H1 (cell line): ENCODE measurements around the gene MMP17. TPM values are rescaled to one million over a fixed set of nuclear protein-coding genes. Genes with fewer than 3 reads are reported as not detected.

Experiments used
- ASH2L ChIP-seq: fragments of 200-600, 300-600 bp; sonication (generic); IDR thresholded peaks from one replicate; pipeline ENCODE4 v1.7.1; 2017; ENCODE audit warnings: low read length
- BCL11A ChIP-seq, 2 experiments: IDR thresholded peaks; one replicate each; pipeline ENCODE4 v1.6.1; 2011; ENCODE audit warnings: low read depth in 2 of 2, low read length in 2 of 2, mild to moderate bottlenecking in 2 of 2
- CHD1 ChIP-seq: IDR thresholded peaks from 2 replicates; pipeline ENCODE4 v1.6.1; 2012; ENCODE audit warnings: low read depth, low read length, improper control_type of control experiment
- CHD2 ChIP-seq: IDR thresholded peaks from 2 replicates; pipeline ENCODE4 v1.6.1; 2012; ENCODE audit warnings: low read length, improper control_type of control experiment
- CREB1 ChIP-seq: IDR thresholded peaks from 2 replicates; pipeline ENCODE4 v1.6.1; 2012; ENCODE audit warnings: inconsistent platforms
- EP300 ChIP-seq, 2 experiments: IDR thresholded peaks; 1 replicate in 1 of 2; 2 replicates in 1 of 2; pipeline ENCODE4 v1.6.1; 2011 to 2012; ENCODE audit warnings: low read depth in 2 of 2, low read length in 2 of 2, mild to moderate bottlenecking in 2 of 2, borderline replicate concordance in 1 of 2, inconsistent platforms in 1 of 2, moderate library complexity in 1 of 2
- HDAC2 ChIP-seq, 2 experiments: fragments of 300-600 bp in 1 of 2; sonication (generic) in 1 of 2; IDR thresholded peaks; 2 replicates each; pipeline ENCODE4 v1.6.1; 2011 to 2012; ENCODE audit warnings: low read depth in 2 of 2, low read length in 2 of 2, mild to moderate bottlenecking in 2 of 2, moderate library complexity in 2 of 2, borderline replicate concordance in 1 of 2, inconsistent platforms in 1 of 2
- JUND ChIP-seq: IDR thresholded peaks from 2 replicates; pipeline ENCODE4 v1.6.1; 2011; ENCODE audit warnings: mild to moderate bottlenecking, improper control_type of control experiment, low read length
- KDM1A ChIP-seq: fragments of 200-600, 300-600 bp; sonication (generic); IDR thresholded peaks from 2 replicates; pipeline ENCODE4 v1.7.1; 2016; ENCODE audit warnings: mild to moderate bottlenecking, low read length, borderline replicate concordance
- KDM5A ChIP-seq: fragments of 200-600 bp; IDR thresholded peaks from 2 replicates; pipeline ENCODE4 v1.7.1; 2012; ENCODE audit warnings: mild to moderate bottlenecking, low read length, inconsistent platforms, mixed read lengths
- POLR2AphosphoS5 ChIP-seq: IDR thresholded peaks from 2 replicates; pipeline ENCODE4 v1.6.1; 2011; ENCODE audit warnings: low read depth, low read length
- RBBP5 ChIP-seq: IDR thresholded peaks from 2 replicates; pipeline ENCODE4 v1.7.1; 2012; ENCODE audit warnings: low read depth, mild to moderate bottlenecking, inconsistent platforms, low read length, moderate library complexity, borderline replicate concordance
- RFX5 ChIP-seq: IDR thresholded peaks from 2 replicates; pipeline ENCODE4 v1.6.1; 2011; ENCODE audit warnings: low read depth, low read length, improper control_type of control experiment, borderline replicate concordance
- RNF2 ChIP-seq: fragments of 200-900, 300-1000 bp; sonication (generic); IDR thresholded peaks from 2 replicates; pipeline ENCODE4 v1.7.1; 2016; ENCODE audit warnings: borderline replicate concordance, low read depth, mild to moderate bottlenecking, antibody characterized with exemption, low read length; ENCODE audit not compliant: poor library complexity, severe bottlenecking; ENCODE audit errors: missing control alignments
- SAP30 ChIP-seq: fragments of 300-600 bp; sonication (generic); IDR thresholded peaks from 2 replicates; pipeline ENCODE4 v1.7.1; 2012; ENCODE audit warnings: low read length, moderate library complexity, mild to moderate bottlenecking, inconsistent platforms; ENCODE audit not compliant: insufficient read depth, insufficient replicate concordance
- SIN3A ChIP-seq, 2 experiments: IDR thresholded peaks in 1 of 2; conservative IDR thresholded peaks in 1 of 2; 2 replicates each; pipeline ENCODE4 v1.6.1; 2011 to 2012; ENCODE audit warnings: low read length in 2 of 2, improper control_type of control experiment in 1 of 2, low read depth in 1 of 2, mild to moderate bottlenecking in 1 of 2
- SP1 ChIP-seq: IDR thresholded peaks from 2 replicates; pipeline ENCODE4 v1.6.1; 2011; ENCODE audit warnings: low read depth, low read length
- SRF ChIP-seq: IDR thresholded peaks from 2 replicates; pipeline ENCODE4 v1.6.1; 2011; ENCODE audit warnings: mild to moderate bottlenecking, low read depth, low read length, moderate library complexity
- SUZ12 ChIP-seq: fragments of 200-600 bp; sonication (generic); IDR thresholded peaks from 2 replicates; pipeline ENCODE4 v1.6.1; 2012; ENCODE audit warnings: mild to moderate bottlenecking, inconsistent platforms, low read length, moderate library complexity, mixed read lengths
- YY1 ChIP-seq: IDR thresholded peaks from 2 replicates; pipeline ENCODE4 v1.6.1; 2011; ENCODE audit warnings: low read depth, mild to moderate bottlenecking, low read length
- ZNF274 ChIP-seq: IDR thresholded peaks from 2 replicates; pipeline ENCODE4 v1.7.0; 2012; ENCODE audit warnings: low read length, borderline replicate concordance; ENCODE audit errors: extremely low read depth
- polyA plus RNA-seq, 7 experiments: library from polyadenylated mRNA; depleted of rRNA in 3 of 7; stranded (reverse) in 5 of 7; unstranded in 2 of 7; fragments of >200 nt in 5 of 7; fragments of 200-250 nt in 2 of 7; gene quantifications; 1 replicate in 5 of 7; 2 replicates in 1 of 7; 4 replicates in 1 of 7; pipeline versions ENCODE4 v1.2.1 to v1.2.3, GENCODE V29; 2011 to 2013; ENCODE audit warnings: missing spikeins in 2 of 7, mixed read lengths in 2 of 7
- total RNA-seq: library from RNA; stranded (reverse); fragmentation: NEBNext Ultra II Directional; extraction: Animal tissue kit (Norgen Biotek cat#: 25700); gene quantifications from 2 replicates; pipeline ENCODE4 v1.2.1, GENCODE V29; 2021
- TF ChIP-seq, protein P1 (sequence below): IDR thresholded peaks from 2 replicates; pipeline ENCODE4 v1.6.1; 2012; ENCODE audit warnings: low read length, inconsistent platforms

Gene MMP17
- total and polyA plus RNA-seq, 2 of the 8 experiments (the other 6 are each of a cell fraction or from before 2014, with no cell fraction given), result 41.3 to 53.8 TPM

DNA sequence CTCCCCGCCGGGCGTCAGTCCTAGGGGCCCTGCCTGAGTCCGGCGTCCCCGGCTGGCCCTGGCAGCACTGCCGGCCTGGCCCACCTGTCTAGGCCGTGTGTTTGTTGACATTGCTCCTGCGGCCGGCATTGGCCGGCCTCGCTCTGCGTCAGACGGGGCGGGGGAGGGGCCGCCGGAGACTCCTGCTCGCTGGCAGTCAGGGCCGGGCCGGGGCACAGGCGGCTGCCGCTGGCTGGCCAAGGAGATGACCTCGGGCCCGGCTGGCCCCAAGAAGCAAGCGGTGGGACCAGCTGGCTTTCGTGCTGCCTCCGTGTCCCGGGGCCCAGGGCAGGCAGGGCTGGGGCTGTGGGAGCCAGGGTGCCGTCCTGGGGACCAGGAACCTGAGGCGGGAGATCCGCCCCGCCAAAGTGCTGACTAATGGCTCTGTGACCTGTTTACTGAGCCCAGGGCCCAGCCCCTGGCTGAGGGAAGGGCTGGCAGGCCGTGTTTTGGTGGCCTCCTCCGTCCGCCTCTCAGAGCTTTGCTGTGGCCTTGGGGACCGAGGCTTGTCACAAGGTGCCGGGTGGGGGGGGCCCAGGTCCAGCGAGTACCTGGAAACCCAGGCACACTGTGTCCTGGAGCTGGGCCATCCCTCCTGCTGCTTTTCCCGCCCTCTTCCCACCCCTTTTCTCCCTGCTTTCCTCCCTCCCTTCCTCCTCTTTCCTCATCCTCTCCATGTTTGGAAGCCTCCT, 68.1 kb downstream of the MMP17 start (continued):
- 0 out of 2 replicates have a peak, but pooled peaks have one; percentile 47 for TF ChIP-seq CHD2
- TF ChIP-seq CREB1, result peak; percentile 80
- no peak for TF ChIP-seq BCL11A (IDR thresholded peaks at IDR 0.05; ENCODE audit: low read depth in 2 of 2, low read length in 2 of 2)
- TF ChIP-seq ZNF274, result no peak
- no peak for TF ChIP-seq SUZ12
- no peak for TF ChIP-seq YY1
- no peak for TF ChIP-seq KDM5A
- no peak for TF ChIP-seq SRF
- peak; percentile 37 for TF ChIP-seq ASH2L
- TF ChIP-seq KDM1A, result no peak
- peak; percentile 3 to 65; a peak in 2 of 3 replicates for TF ChIP-seq EP300 (IDR thresholded peaks at IDR 0.05; ENCODE audit: borderline replicate concordance in 1 of 2, low read depth in 2 of 2, low read length in 2 of 2)
- 0 out of 2 replicates have a peak, but pooled peaks have one; percentile 28 for TF ChIP-seq SP1
- no peak for TF ChIP-seq JUND
- TF ChIP-seq RNF2, result no peak
- no peak for TF ChIP-seq RFX5
- TF ChIP-seq SAP30, result no peak
- 0 out of 2 replicates have a peak, but pooled peaks have one; percentile 58 for TF ChIP-seq RBBP5
- TF ChIP-seq SIN3A (conservative IDR thresholded peaks at IDR 0.05 in 1 of 2, IDR thresholded peaks at IDR 0.05 in 1 of 2; ENCODE audit: low read depth in 1 of 2, low read length in 2 of 2), result peak in 1 of 2 experiments; percentile 95; a peak in 2 of 4 replicates
- TF ChIP-seq HDAC2 (IDR thresholded peaks at IDR 0.05; ENCODE audit: borderline replicate concordance in 1 of 2, low read depth in 2 of 2, low read length in 2 of 2), result no peak
- TF ChIP-seq, protein P1, sequence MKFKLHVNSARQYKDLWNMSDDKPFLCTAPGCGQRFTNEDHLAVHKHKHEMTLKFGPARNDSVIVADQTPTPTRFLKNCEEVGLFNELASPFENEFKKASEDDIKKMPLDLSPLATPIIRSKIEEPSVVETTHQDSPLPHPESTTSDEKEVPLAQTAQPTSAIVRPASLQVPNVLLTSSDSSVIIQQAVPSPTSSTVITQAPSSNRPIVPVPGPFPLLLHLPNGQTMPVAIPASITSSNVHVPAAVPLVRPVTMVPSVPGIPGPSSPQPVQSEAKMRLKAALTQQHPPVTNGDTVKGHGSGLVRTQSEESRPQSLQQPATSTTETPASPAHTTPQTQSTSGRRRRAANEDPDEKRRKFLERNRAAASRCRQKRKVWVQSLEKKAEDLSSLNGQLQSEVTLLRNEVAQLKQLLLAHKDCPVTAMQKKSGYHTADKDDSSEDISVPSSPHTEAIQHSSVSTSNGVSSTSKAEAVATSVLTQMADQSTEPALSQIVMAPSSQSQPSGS, result no peak
- TF ChIP-seq CHD1, result no peak
- TF ChIP-seq POLR2AphosphoS5, result peak; percentile 56; the same call in 1 of the 2 replicates
